Gastrocnemius medialis (tissue), 4 donors: ENCODE data around the gene ANKS6.

Experiments
- CTCF ChIP-seq, 5 experiments: fragments of 450-650 bp in 3 of 5; fragments of 200-600 bp in 2 of 5; sonication (generic) in 2 of 5; IDR thresholded peaks in 4 of 5; conservative IDR thresholded peaks in 1 of 5; 1 replicate in 4 of 5; 2 replicates in 1 of 5; pipeline ENCODE4 v1.5.1; 2016 to 2019; ENCODE audit warnings: antibody characterized with exemption in 5 of 5, mild to moderate bottlenecking in 3 of 5, moderate library complexity in 3 of 5
- POLR2A ChIP-seq, 2 donors: fragments of 450-650 bp; IDR thresholded peaks; one replicate each; pipeline ENCODE4 v1.6.1; 2017; ENCODE audit warnings: antibody characterized with exemption in 2 of 2, mild to moderate bottlenecking in 2 of 2, moderate library complexity in 2 of 2

- no peak for TF ChIP-seq CTCF (IDR thresholded peaks at IDR 0.05 in 4 of 5, conservative IDR thresholded peaks at IDR 0.05 in 1 of 5)
- TF ChIP-seq POLR2A (IDR thresholded peaks at IDR 0.05): no peak
Measured at GRCh38 chr9:98822661-98823060, 26.3 kb upstream of the ANKS6 start.
